C4-2B (cell line): ENCODE results near the gene IKBKG.

Experiments used
- CTCF ChIP-seq: fragments of 450-650 bp; conservative IDR thresholded peaks from 2 replicates; pipeline ENCODE4 v1.5.1; 2017; ENCODE audit warnings: mild to moderate bottlenecking
- ZFX ChIP-seq: fragments of 450-650 bp; IDR thresholded peaks from 2 replicates; pipeline ENCODE4 v1.6.1; 2017

DNA sequence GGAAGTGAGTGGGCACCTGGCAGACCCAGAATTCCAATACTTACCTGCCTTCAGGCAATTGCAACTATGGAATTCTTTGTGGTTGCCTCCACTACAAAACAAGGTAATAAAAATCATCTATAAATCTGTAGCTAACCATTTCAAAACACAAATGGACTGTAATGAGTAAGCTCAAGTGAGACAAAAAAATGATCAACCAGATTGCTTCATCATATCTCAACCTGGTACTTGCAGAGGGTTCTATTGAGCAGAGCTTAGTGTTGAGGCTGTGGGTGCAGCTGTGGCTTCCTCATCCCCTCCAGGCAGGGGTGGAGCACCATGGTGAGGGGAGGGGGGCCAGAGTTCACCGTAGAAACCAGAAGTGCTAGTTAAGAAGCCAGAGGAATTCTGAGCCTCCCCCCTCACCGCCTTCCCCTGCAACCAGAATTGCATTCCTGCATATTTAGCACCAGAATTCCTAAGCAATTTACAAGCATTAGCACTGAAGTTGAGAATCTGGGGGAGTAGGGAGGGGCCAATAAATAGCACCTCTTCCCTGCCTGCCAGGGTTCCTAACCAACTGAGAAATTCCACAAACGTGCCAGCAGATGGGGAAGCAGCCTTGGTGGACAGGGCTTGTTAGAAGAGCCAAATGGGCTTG lies 49.0 kb downstream of the IKBKG start:
- TF ChIP-seq CTCF (no peak), ZFX (no peak)
